Measurements from ENCODE around the gene ABCC11. TPM values are rescaled to one million over a fixed set of nuclear protein-coding genes. Genes with fewer than 3 reads are reported as not detected.

The ABCC11 gene
- total and polyA plus RNA-seq, 2 of the 13 experiments (the other 11 are each of a cell fraction or from before 2014, with no cell fraction given), result 1.0 to 1.4 TPM

- TF ChIP-seq IKZF5 (CRISPR knock-in tag; IDR thresholded peaks at IDR 0.05), result peak; percentile 58; the same call in 1 of the 2 replicates
- peak; percentile 88 for TF ChIP-seq ETV5 (CRISPR knock-in tag; IDR thresholded peaks at IDR 0.05; ENCODE audit: borderline replicate concordance)
- TF ChIP-seq ZNF280D (CRISPR knock-in tag; IDR thresholded peaks at IDR 0.05), result peak; percentile 79; the same call in 1 of the 2 replicates
- no peak for TF ChIP-seq SNAPC4 (CRISPR knock-in tag; IDR thresholded peaks at IDR 0.05)
- TF ChIP-seq ZNF17 (CRISPR knock-in tag; IDR thresholded peaks at IDR 0.05), result no peak
- no peak for TF ChIP-seq NCOA1 (CRISPR knock-in tag; IDR thresholded peaks at IDR 0.05)
- TF ChIP-seq TSC22D2 (CRISPR knock-in tag; IDR thresholded peaks at IDR 0.05; ENCODE audit: borderline replicate concordance), result no peak
- no peak for TF ChIP-seq ZNF484 (CRISPR knock-in tag; IDR thresholded peaks at IDR 0.05; ENCODE audit: borderline replicate concordance, low read depth)
- no peak for TF ChIP-seq TEAD3 (CRISPR knock-in tag; optimal IDR thresholded peaks at IDR 0.05; ENCODE audit: borderline replicate concordance)
- TF ChIP-seq TFE3 (CRISPR knock-in tag; IDR thresholded peaks at IDR 0.05), result peak; percentile 50; the same call in 1 of the 2 replicates
- no peak for TF ChIP-seq E2F2 (CRISPR knock-in tag; IDR thresholded peaks at IDR 0.05; ENCODE audit: borderline replicate concordance)
- no peak for TF ChIP-seq ZNF503 (CRISPR knock-in tag; IDR thresholded peaks at IDR 0.05)
These were observed 58.8 kb downstream of the ABCC11 start (continued) for GRCh38 chr16:48188449-48189102.

All from HepG2 (cell line).